ENCODE measurements around the gene LBP.

Gene LBP

DNA sequence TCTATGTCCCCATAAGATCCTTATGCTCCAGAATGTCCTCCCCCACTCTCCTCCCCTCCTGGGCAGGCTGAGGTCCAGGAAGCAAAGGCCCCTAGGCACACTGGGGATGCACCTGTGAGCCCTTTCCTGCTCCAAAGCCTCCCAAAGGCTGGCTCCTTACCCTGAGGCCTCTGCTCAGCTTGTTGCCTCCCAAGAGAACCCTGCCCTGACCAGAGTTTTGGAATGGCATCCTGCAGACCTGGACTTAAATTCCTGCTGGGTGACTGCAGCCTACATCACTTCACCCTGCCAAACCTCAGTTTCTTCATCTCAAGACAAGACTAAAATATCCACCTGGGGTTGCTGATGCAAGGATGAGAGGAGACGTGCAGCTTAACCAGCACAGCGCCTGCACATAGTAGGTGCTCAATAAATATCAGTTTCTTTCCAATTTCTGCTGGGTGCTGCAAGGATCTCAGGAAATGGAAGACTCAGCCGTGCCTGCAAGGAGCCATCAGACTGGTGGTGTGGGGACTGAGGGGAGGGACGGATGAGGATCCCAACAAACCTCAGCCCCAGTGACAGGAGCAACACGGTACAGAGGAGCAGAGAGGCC is 2.1 kb upstream of the LBP start:
- no peak for DNase-seq (ENCODE audit: low spot score)
- H3K9ac ChIP-seq (ENCODE audit: low read depth, low read length, poor library complexity): no peak overlapping the region
- H2BK5ac ChIP-seq (ENCODE audit: low read length): no peak overlapping the region
- H3K4ac ChIP-seq (ENCODE audit: low read length): no peak overlapping the region
- H3K27ac ChIP-seq (replicated peaks; ENCODE audit: low read length): no peak overlapping the region
- no peaks in the 10 kb centered on the region for H3K9me3 ChIP-seq (replicated peaks in 1 of 2; ENCODE audit: control insufficient read depth in 2 of 2, insufficient read depth in 1 of 2, low read depth in 1 of 2, low read length in 2 of 2)
- H3K23ac ChIP-seq (ENCODE audit: low read depth, low read length, poor library complexity): no peak overlapping the region
- no peak overlapping the region for H3K4me2 ChIP-seq (ENCODE audit: insufficient read depth, low read length, poor library complexity, severe bottlenecking)
- no peak overlapping the region for H4K8ac ChIP-seq (ENCODE audit: low read depth, low read length)
- no peak overlapping the region for H3K4me3 ChIP-seq (ENCODE audit: low read length in 2 of 2)
- H3K14ac ChIP-seq (ENCODE audit: low read length): no peak overlapping the region
- WGBS, 2 donors (ENCODE audit: extremely low coverage in 2 of 2, insufficient read length in 2 of 2, insufficient replicate concordance in 1 of 2): no CpG with 5 or more reads among the region's 5 CpGs
- H3K79me1 ChIP-seq (ENCODE audit: low read depth, low read length): no peaks in the 10 kb centered on the region
- H2AFZ ChIP-seq (ENCODE audit: low read length): no peak overlapping the region
- no peak overlapping the region for H2BK12ac ChIP-seq (ENCODE audit: low read length)
- no peak overlapping the region for H4K91ac ChIP-seq (ENCODE audit: low read depth, low read length, poor library complexity)
- peak overlapping the region; percentile 21 for H2AK5ac ChIP-seq (ENCODE audit: low read depth, low read length)
- H2BK15ac ChIP-seq (ENCODE audit: low read length): no peak overlapping the region
- H3K18ac ChIP-seq (ENCODE audit: low read length): peak overlapping the region; percentile 20
- H2BK120ac ChIP-seq (ENCODE audit: low read depth, low read length): no peak overlapping the region
- H3K27me3 ChIP-seq (ENCODE audit: control insufficient read depth in 3 of 3, insufficient read depth in 3 of 3, low read depth in 1 of 3, low read length in 3 of 3): peaks cover 0 to 19% (median 0%) of the 10 kb centered on the region in 3 experiments
- no peaks in the 10 kb centered on the region for H3K36me3 ChIP-seq (replicated peaks in 1 of 2; ENCODE audit: control insufficient read depth in 2 of 2, insufficient read depth in 2 of 2, low read length in 2 of 2)
- H3K4me1 ChIP-seq (ENCODE audit: control insufficient read depth in 2 of 2, insufficient read depth in 1 of 2, low read depth in 1 of 2, low read length in 2 of 2): peaks cover 8 to 11% of the 10 kb centered on the region in 2 donors

DNA sequence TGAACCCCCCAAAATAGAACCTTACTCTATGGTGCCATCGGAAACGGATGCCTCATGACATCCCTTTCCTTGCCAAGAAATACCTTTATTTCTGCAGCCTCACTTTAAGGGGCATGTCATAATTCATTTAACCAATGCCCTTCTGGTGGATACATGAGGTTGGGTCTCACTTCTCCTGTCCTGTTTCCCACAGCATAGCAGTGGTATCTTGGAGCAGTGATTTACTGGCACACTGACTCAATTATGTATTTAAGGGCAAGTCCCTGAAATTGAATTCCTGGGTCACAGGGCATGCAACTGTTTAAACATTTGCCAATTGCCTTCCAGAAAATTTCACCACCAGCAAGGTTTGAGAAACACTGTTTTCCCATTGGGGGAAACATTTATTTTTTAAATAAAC is 639 bp upstream of the LBP start:
- no peak overlapping the region for H2BK12ac ChIP-seq (ENCODE audit: low read length)
- H3K4me3 ChIP-seq (ENCODE audit: low read length in 2 of 2): no peak overlapping the region
- no peak overlapping the region for H3K4me2 ChIP-seq (ENCODE audit: insufficient read depth, low read length, poor library complexity, severe bottlenecking)
- no peak overlapping the region for H4K8ac ChIP-seq (ENCODE audit: low read depth, low read length)
- H3K23ac ChIP-seq (ENCODE audit: low read depth, low read length, poor library complexity): no peak overlapping the region
- no peak overlapping the region for H2BK120ac ChIP-seq (ENCODE audit: low read depth, low read length)
- no peaks in the 10 kb centered on the region for H3K79me1 ChIP-seq (ENCODE audit: low read depth, low read length)
- no peaks in the 10 kb centered on the region for H3K36me3 ChIP-seq (replicated peaks in 1 of 2; ENCODE audit: control insufficient read depth in 2 of 2, insufficient read depth in 2 of 2, low read length in 2 of 2)
- H3K4me1 ChIP-seq (ENCODE audit: control insufficient read depth in 2 of 2, insufficient read depth in 1 of 2, low read depth in 1 of 2, low read length in 2 of 2): peaks cover 8 to 11% of the 10 kb centered on the region in 2 donors
- peaks cover 0 to 20% (median 0%) of the 10 kb centered on the region in 3 experiments for H3K27me3 ChIP-seq (ENCODE audit: control insufficient read depth in 3 of 3, insufficient read depth in 3 of 3, low read depth in 1 of 3, low read length in 3 of 3)
- H2BK15ac ChIP-seq (ENCODE audit: low read length): no peak overlapping the region
- no peak overlapping the region for H3K4ac ChIP-seq (ENCODE audit: low read length)
- no peak overlapping the region for H3K27ac ChIP-seq (replicated peaks; ENCODE audit: low read length)
- WGBS, 2 donors (ENCODE audit: extremely low coverage in 2 of 2, insufficient read length in 2 of 2, insufficient replicate concordance in 1 of 2): no CpG with 5 or more reads among the region's 2 CpGs
- no peak overlapping the region for H2AK5ac ChIP-seq (ENCODE audit: low read depth, low read length)
- H4K91ac ChIP-seq (ENCODE audit: low read depth, low read length, poor library complexity): no peak overlapping the region
- no peaks in the 10 kb centered on the region for H3K9me3 ChIP-seq (replicated peaks in 1 of 2; ENCODE audit: control insufficient read depth in 2 of 2, insufficient read depth in 1 of 2, low read depth in 1 of 2, low read length in 2 of 2)
- DNase-seq (ENCODE audit: low spot score): no peak
- no peak overlapping the region for H2BK5ac ChIP-seq (ENCODE audit: low read length)
- no peak overlapping the region for H2AFZ ChIP-seq (ENCODE audit: low read length)
- no peak overlapping the region for H3K14ac ChIP-seq (ENCODE audit: low read length)
- H3K9ac ChIP-seq (ENCODE audit: low read depth, low read length, poor library complexity): no peak overlapping the region
- H3K18ac ChIP-seq (ENCODE audit: low read length): no peak overlapping the region

DNA sequence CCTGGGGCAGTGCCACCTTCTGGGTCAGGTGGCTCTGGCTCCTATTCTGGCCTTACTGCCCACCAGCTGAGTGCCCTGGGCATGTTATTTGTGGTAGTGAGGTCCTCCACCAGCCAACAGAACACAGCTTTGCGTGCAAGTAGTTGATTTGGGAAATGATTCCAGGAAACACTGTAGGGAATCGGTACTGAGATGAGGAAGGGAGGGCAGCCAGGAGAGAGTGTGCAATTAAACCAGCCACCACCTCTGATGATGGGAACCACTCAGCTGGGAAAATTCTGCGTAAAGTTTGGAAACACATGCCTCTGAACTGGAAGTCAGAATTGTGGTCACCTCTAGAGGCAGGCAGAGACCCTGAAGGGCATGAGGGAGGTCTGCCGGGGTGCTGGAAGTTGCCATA is 459 bp downstream of the LBP start:
- H3K14ac ChIP-seq (ENCODE audit: low read length): peak overlapping the region; percentile 58

DNA sequence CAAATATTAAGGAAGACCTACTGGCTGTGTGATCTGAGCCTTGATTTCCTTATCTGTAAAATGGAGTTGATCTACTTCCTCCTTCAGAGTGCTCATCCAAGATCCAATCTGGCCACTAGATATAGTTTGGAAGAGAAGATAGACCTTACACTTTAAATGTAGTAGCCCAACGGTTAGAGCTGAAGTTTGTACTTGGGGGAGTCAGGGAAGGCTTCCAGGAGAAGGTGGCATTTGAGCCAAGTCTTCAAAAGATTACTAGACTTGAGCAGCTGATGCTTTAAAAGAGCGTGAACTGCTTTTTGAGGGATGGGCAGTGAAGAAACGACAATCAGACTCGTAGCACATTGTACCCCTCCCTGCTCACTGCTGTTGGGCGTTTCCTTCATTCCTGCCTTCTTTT is 3.6 kb downstream of the LBP start:
- DNase-seq (ENCODE audit: low spot score): no peak
- no peak overlapping the region for H2AFZ ChIP-seq (ENCODE audit: low read length)
- no peak overlapping the region for H3K23ac ChIP-seq (ENCODE audit: low read depth, low read length, poor library complexity)
- no peaks in the 10 kb centered on the region for H3K9me3 ChIP-seq (replicated peaks in 1 of 2; ENCODE audit: control insufficient read depth in 2 of 2, insufficient read depth in 1 of 2, low read depth in 1 of 2, low read length in 2 of 2)
- no peaks in the 10 kb centered on the region for H3K79me1 ChIP-seq (ENCODE audit: low read depth, low read length)
- no peak overlapping the region for H4K91ac ChIP-seq (ENCODE audit: low read depth, low read length, poor library complexity)
- whole genome bisulfite sequencing, 2 donors (ENCODE audit: extremely low coverage in 2 of 2, insufficient read length in 2 of 2, insufficient replicate concordance in 1 of 2): no CpG with 5 or more reads among the region's 5 CpGs
- no peak overlapping the region for H2AK5ac ChIP-seq (ENCODE audit: low read depth, low read length)
- no peak overlapping the region for H3K4me3 ChIP-seq (ENCODE audit: low read length in 2 of 2)
- no peak overlapping the region for H2BK15ac ChIP-seq (ENCODE audit: low read length)
- no peak overlapping the region for H4K8ac ChIP-seq (ENCODE audit: low read depth, low read length)
- no peak overlapping the region for H2BK12ac ChIP-seq (ENCODE audit: low read length)
- H3K9ac ChIP-seq (ENCODE audit: low read depth, low read length, poor library complexity): no peak overlapping the region
- peaks cover 0 to 26% (median 0%) of the 10 kb centered on the region in 3 experiments for H3K27me3 ChIP-seq (ENCODE audit: control insufficient read depth in 3 of 3, insufficient read depth in 3 of 3, low read depth in 1 of 3, low read length in 3 of 3)
- H2BK5ac ChIP-seq (ENCODE audit: low read length): no peak overlapping the region
- no peaks in the 10 kb centered on the region for H3K36me3 ChIP-seq (replicated peaks in 1 of 2; ENCODE audit: control insufficient read depth in 2 of 2, insufficient read depth in 2 of 2, low read length in 2 of 2)
- H2BK120ac ChIP-seq (ENCODE audit: low read depth, low read length): no peak overlapping the region
- no peak overlapping the region for H3K4ac ChIP-seq (ENCODE audit: low read length)
- no peak overlapping the region for H3K4me2 ChIP-seq (ENCODE audit: insufficient read depth, low read length, poor library complexity, severe bottlenecking)
- H3K18ac ChIP-seq (ENCODE audit: low read length): no peak overlapping the region
- H3K27ac ChIP-seq (replicated peaks; ENCODE audit: low read length): no peak overlapping the region
- H3K4me1 ChIP-seq (ENCODE audit: control insufficient read depth in 2 of 2, insufficient read depth in 1 of 2, low read depth in 1 of 2, low read length in 2 of 2): no peaks in the 10 kb centered on the region
- H3K14ac ChIP-seq (ENCODE audit: low read length): no peak overlapping the region

More for the DNA sequence above, 459 bp downstream of the LBP start:
- H2AK5ac ChIP-seq (ENCODE audit: low read depth, low read length): peak overlapping the region; percentile 71
- peak overlapping the region; percentile 40 for H3K18ac ChIP-seq (ENCODE audit: low read length)
- H3K4ac ChIP-seq (ENCODE audit: low read length): no peak overlapping the region
- H3K27me3 ChIP-seq (ENCODE audit: control insufficient read depth in 3 of 3, insufficient read depth in 3 of 3, low read depth in 1 of 3, low read length in 3 of 3): peaks cover 0 to 26% (median 0%) of the 10 kb centered on the region in 3 experiments
- DNase-seq (ENCODE audit: low spot score): no peak
- no peaks in the 10 kb centered on the region for H3K36me3 ChIP-seq (replicated peaks in 1 of 2; ENCODE audit: control insufficient read depth in 2 of 2, insufficient read depth in 2 of 2, low read length in 2 of 2)
- no peak overlapping the region for H2AFZ ChIP-seq (ENCODE audit: low read length)
- no peaks in the 10 kb centered on the region for H3K9me3 ChIP-seq (replicated peaks in 1 of 2; ENCODE audit: control insufficient read depth in 2 of 2, insufficient read depth in 1 of 2, low read depth in 1 of 2, low read length in 2 of 2)
- peaks cover 8 to 9% of the 10 kb centered on the region in 2 donors for H3K4me1 ChIP-seq (ENCODE audit: control insufficient read depth in 2 of 2, insufficient read depth in 1 of 2, low read depth in 1 of 2, low read length in 2 of 2)
- no peak overlapping the region for H4K8ac ChIP-seq (ENCODE audit: low read depth, low read length)
- no peak overlapping the region for H3K4me3 ChIP-seq (ENCODE audit: low read length in 2 of 2)
- H4K91ac ChIP-seq (ENCODE audit: low read depth, low read length, poor library complexity): no peak overlapping the region
- H2BK120ac ChIP-seq (ENCODE audit: low read depth, low read length): no peak overlapping the region
- H3K23ac ChIP-seq (ENCODE audit: low read depth, low read length, poor library complexity): peak overlapping the region; percentile 66
- peak overlapping the region; percentile 33 for H2BK12ac ChIP-seq (ENCODE audit: low read length)
- no peak overlapping the region for H2BK5ac ChIP-seq (ENCODE audit: low read length)
- H3K4me2 ChIP-seq (ENCODE audit: insufficient read depth, low read length, poor library complexity, severe bottlenecking): no peak overlapping the region
- WGBS, 2 donors (ENCODE audit: extremely low coverage in 2 of 2, insufficient read length in 2 of 2, insufficient replicate concordance in 1 of 2): no CpG with 5 or more reads among the region's 4 CpGs
- no peaks in the 10 kb centered on the region for H3K79me1 ChIP-seq (ENCODE audit: low read depth, low read length)
- H2BK15ac ChIP-seq (ENCODE audit: low read length): peak overlapping the region; percentile 31
- H3K9ac ChIP-seq (ENCODE audit: low read depth, low read length, poor library complexity): no peak overlapping the region
- H3K27ac ChIP-seq (replicated peaks; ENCODE audit: low read length): no peak overlapping the region
